K562 (cell line): ENCODE measurements around the gene TOM1. TPM values are rescaled to one million over a fixed set of nuclear protein-coding genes. Genes with fewer than 3 reads are reported as not detected.

Experiments used
- ATAC-seq: fragments of 200-7000 bp; cut with Tn5 transposase; 3 replicates; pipeline ENCODE4 v1.9.1; 2020; ENCODE audit warnings: moderate library complexity
- BruUV-seq: library from RNA; stranded (reverse); fragments of 400-500 nt; replicated peaks from 2 replicates; lab custom pipeline; 2021; lab: Mats Ljungman, UMichigan
- CTCF ChIA-PET: fragments of 300-600 bp; formaldehyde crosslinking; extraction: SDS; loops from one replicate; lab custom pipeline; 2021; ENCODE audit warnings: low intra/inter-chr PET ratio; lab: Yijun Ruan, JAX
- POLR2A ChIA-PET: fragments of 300-600, 350-650 bp; sonication (Branson Sonifier 250); formaldehyde crosslinking; extraction: SDS; loops from one replicate; lab custom pipeline; 2021; ENCODE audit warnings: antibody characterized with exemption, inconsistent platforms; lab: Yijun Ruan, JAX
- DNase-seq, 4 experiments: peaks; one replicate each; pipeline versions ENCODE4 v3.0.0 to v3.0.0-alpha.2; 2011 to 2018; ENCODE audit warnings: low spot score in 3 of 4, mixed read lengths in 3 of 4; ENCODE audit errors: extremely low read depth in 1 of 4
- FAIRE-seq: peaks from 2 replicates; lab custom pipeline; 2011; peaks lifted over from hg19 to GRCh38; lab: Jason Lieb, UNC
- H2AFZ ChIP-seq: 2 replicates; pipeline ENCODE4 v1.6.0; 2011; ENCODE audit warnings: low read depth, low read length, control low read depth, inconsistent platforms
- H3K27ac ChIP-seq: fragments of 200-600 bp; 3 replicates; pipeline ENCODE4 v1.8.0; 2011; ENCODE audit warnings: low read depth, mild to moderate bottlenecking, control low read depth, inconsistent platforms, low read length, moderate library complexity, mixed read lengths; ENCODE audit errors: extremely low read depth
- H3K27me3 ChIP-seq, 2 experiments: fragments of 300-600 bp in 1 of 2; 2 replicates in 1 of 2; 3 replicates in 1 of 2; pipeline versions ENCODE4 v1.6.0 to v1.8.0; 2011; ENCODE audit warnings: inconsistent platforms in 2 of 2, low read length in 2 of 2, mild to moderate bottlenecking in 1 of 2, mixed read lengths in 1 of 2, moderate library complexity in 1 of 2; ENCODE audit not compliant: control insufficient read depth in 2 of 2, insufficient read depth in 2 of 2
- H3K36me3 ChIP-seq: fragments of 300-600 bp; 3 replicates; pipeline ENCODE4 v1.8.0; 2011; ENCODE audit warnings: mild to moderate bottlenecking, low read length, inconsistent platforms; ENCODE audit not compliant: control insufficient read depth, insufficient read depth
- H3K4me1 ChIP-seq, 2 experiments: fragments of 200-600 bp in 1 of 2; replicated peaks in 1 of 2; 2 replicates in 1 of 2; 3 replicates in 1 of 2; pipeline versions ENCODE4 v1.5.1 to v1.8.0; 2011; ENCODE audit warnings: inconsistent platforms in 2 of 2, low read length in 2 of 2, mild to moderate bottlenecking in 1 of 2, mixed read lengths in 1 of 2, moderate library complexity in 1 of 2; ENCODE audit not compliant: control insufficient read depth in 2 of 2, insufficient read depth in 2 of 2
- H3K4me2 ChIP-seq: 2 replicates; pipeline ENCODE4 v1.6.1; 2011; ENCODE audit warnings: low read length, control low read depth, inconsistent platforms, mixed read lengths; ENCODE audit not compliant: insufficient read depth
- H3K4me3 ChIP-seq: fragments of 200-600 bp; sonication (generic), shearing (Covaris generic); 2 replicates; pipeline ENCODE4 v1.5.1; 2016; ENCODE audit warnings: control low read depth, inconsistent platforms
- H3K79me2 ChIP-seq: fragments of 200-600 bp; 3 replicates; pipeline ENCODE4 v1.8.0; 2011; ENCODE audit warnings: low read length, inconsistent platforms; ENCODE audit not compliant: control insufficient read depth, insufficient read depth
- H3K9ac ChIP-seq, 2 experiments: 2 replicates each; pipeline versions ENCODE4 v1.6.0 to v1.6.1; 2011; ENCODE audit warnings: low read depth in 2 of 2, low read length in 2 of 2, control low read depth in 1 of 2, inconsistent platforms in 1 of 2, mild to moderate bottlenecking in 1 of 2, mixed read lengths in 1 of 2; ENCODE audit not compliant: insufficient read depth in 1 of 2
- H3K9me1 ChIP-seq: one replicate; pipeline ENCODE4 v1.6.0; 2011; ENCODE audit warnings: inconsistent platforms, mild to moderate bottlenecking, low read length, moderate library complexity; ENCODE audit not compliant: control insufficient read depth, insufficient read depth
- H3K9me3 ChIP-seq: replicated peaks from 2 replicates; pipeline ENCODE4 v1.5.1; 2011; ENCODE audit warnings: low read depth, low read length, inconsistent platforms; ENCODE audit not compliant: control insufficient read depth, insufficient read depth
- H4K20me1 ChIP-seq: replicated peaks from 2 replicates; pipeline ENCODE4 v1.6.1; 2011; ENCODE audit warnings: low read length, inconsistent platforms, mixed read lengths; ENCODE audit not compliant: control insufficient read depth, insufficient read depth
- KLF16 ChIP-seq: IDR thresholded peaks from 2 replicates; pipeline ENCODE4 v1.6.1; 2016; ENCODE audit warnings: antibody characterized with exemption
- L3MBTL2 ChIP-seq: fragments of 450-650 bp; IDR thresholded peaks from 2 replicates; pipeline ENCODE4 v1.6.1; 2016; ENCODE audit warnings: mild to moderate bottlenecking, moderate library complexity
- SAFB ChIP-seq: fragments of 200-400 bp; formaldehyde crosslinking; IDR thresholded peaks from 2 replicates; pipeline ENCODE4 v1.6.1; 2017; ENCODE audit warnings: low read depth, low read length, borderline replicate concordance
- SMAD3 ChIP-seq: fragments of 450-650 bp; formaldehyde crosslinking; conservative IDR thresholded peaks from 2 replicates; pipeline ENCODE4 v1.4.0; 2020; ENCODE audit warnings: mild to moderate bottlenecking
- SRF ChIP-seq, 2 experiments: fragments of 250-450, 450-650 bp in 1 of 2; sonication (Bioruptor Pico) in 1 of 2; sonication (generic) in 1 of 2; formaldehyde crosslinking; IDR thresholded peaks; 2 replicates each; pipeline versions ENCODE4 v1.5.0 to v1.5.1; 2020 to 2022; ENCODE audit warnings: mild to moderate bottlenecking in 1 of 2, missing genetic modification reagents in 1 of 2
- XRCC5 ChIP-seq: fragments of 200-400 bp; formaldehyde crosslinking; IDR thresholded peaks from 2 replicates; pipeline ENCODE4 v1.6.1; 2017; ENCODE audit warnings: low read depth, mild to moderate bottlenecking, low read length
- ZBTB8A ChIP-seq: fragments of 450-650 bp; IDR thresholded peaks from 2 replicates; pipeline ENCODE4 v1.6.1; 2018; ENCODE audit warnings: mild to moderate bottlenecking, moderate library complexity; ENCODE audit not compliant: partially characterized antibody
- ZHX1 ChIP-seq: fragments of 150-350 bp; conservative IDR thresholded peaks from 2 replicates; pipeline ENCODE4 v1.6.1; 2014; ENCODE audit warnings: low read length
- ZNF695 ChIP-seq: fragments of 450-650 bp; formaldehyde crosslinking; IDR thresholded peaks from 2 replicates; pipeline ENCODE4 v1.4.0; 2020; ENCODE audit warnings: mild to moderate bottlenecking, moderate library complexity
- WGBS: fragments of 100-300 bp; shearing (Covaris generic); methylation state at CpG from one replicate; pipeline ENCODE4 v1.1.6; 2016; ENCODE audit warnings: low coverage, mixed read lengths; ENCODE audit not compliant: insufficient coverage; ENCODE audit errors: missing lambda C conversion rate; 5-methylcytosine and 5-hydroxymethylcytosine counted together
- in situ Hi-C: fragments of 300-500 bp; cut with MboI; formaldehyde crosslinking; loops from 4 replicates; pipeline ENCODE4 v1.15.0; 2018; ENCODE audit warnings: inconsistent platforms, mixed read lengths
- intact Hi-C: fragments of 100-400 bp; cut with micrococcal nuclease; formaldehyde crosslinking; loops from 2 replicates; pipeline ENCODE4 v1.14.2; 2022
- polyA plus RNA-seq, 8 experiments: library from polyadenylated mRNA; depleted of rRNA in 4 of 8; stranded (reverse) in 5 of 8; unstranded in 3 of 8; fragments of >200 nt; fragmentation: Nextera tagmentation in 2 of 8; fragmentation: Illumina TruSeq in 1 of 8; extraction: Ambion mirVana in 2 of 8; extraction: Trizol in 1 of 8; gene quantifications; 2 replicates each; pipeline versions ENCODE4 v1.2.1 to v1.2.3, GENCODE V29; 2011 to 2014; ENCODE audit warnings: inconsistent platforms in 1 of 8, missing spikeins in 1 of 8
- total RNA-seq, 7 experiments: library from RNA; depleted of rRNA in 6 of 7; stranded (reverse); fragments of >200 nt in 6 of 7; fragmentation: Illumina TruSeq in 2 of 7; extraction: Trizol in 2 of 7; gene quantifications; 2 replicates each; pipeline versions ENCODE4 v1.2.1 to v1.2.3, GENCODE V29; 2011 to 2021; ENCODE audit warnings: low replicate concordance in 1 of 7

TOM1 gene
- total and polyA plus RNA-seq, 9 of the 15 experiments (the other 6 are each of a cell fraction or from before 2014, with no cell fraction given), result 0.64 to 20.6 (median 12.0) TPM

GRCh38 chr22:35392357-35392756, 92.7 kb downstream of the TOM1 start:
- Histone ChIP-seq H2AFZ (no peak overlapping the region), H3K9me3 (no peaks in the 10 kb centered on the region), H4K20me1 (no peaks in the 10 kb centered on the region), H3K4me2 (no peak overlapping the region), H3K4me1 (peaks cover 0 to 9% of the 10 kb centered on the region in 2 experiments; a peak in 3 of 5 replicates), H3K79me2 (no peaks in the 10 kb centered on the region), H3K9ac (no peak overlapping the region), H3K27me3 (no peaks in the 10 kb centered on the region), H3K4me3 (no peak overlapping the region), H3K36me3 (no peaks in the 10 kb centered on the region), H3K9me1 (no peaks in the 10 kb centered on the region), H3K27ac (no peak overlapping the region)
- ChIA-PET POLR2A (no interaction called here), CTCF (no interaction called here)
- no TSS peak for BruUV-seq
- TF ChIP-seq SRF (CRISPR knock-in tag; IDR thresholded peaks at IDR 0.05) (no peak), SAFB (no peak), XRCC5 (no peak), SMAD3 (CRISPR knock-in tag) (no peak), L3MBTL2 (no peak), KLF16 (no peak), ZNF695 (CRISPR knock-in tag) (no peak), ZBTB8A (no peak), ZHX1 (no peak)
- 53% methylated on average over 2 of the region's 2 CpGs for WGBS
- FAIRE-seq (no peak), DNase-seq (no peak), ATAC-seq (no peak)
- in situ Hi-C loops (no loop called here), intact Hi-C loops (no loop called here)
